ENCODE measurements around the gene HNF4A. TPM values are rescaled to one million over a fixed set of nuclear protein-coding genes. Genes with fewer than 3 reads are reported as not detected.
A peak's percentile ranks its signal among the peaks of the same experiment; 100 is the strongest.

Gene HNF4A
- total RNA-seq: not detected
- total RNA-seq (2013): not detected

DNA sequence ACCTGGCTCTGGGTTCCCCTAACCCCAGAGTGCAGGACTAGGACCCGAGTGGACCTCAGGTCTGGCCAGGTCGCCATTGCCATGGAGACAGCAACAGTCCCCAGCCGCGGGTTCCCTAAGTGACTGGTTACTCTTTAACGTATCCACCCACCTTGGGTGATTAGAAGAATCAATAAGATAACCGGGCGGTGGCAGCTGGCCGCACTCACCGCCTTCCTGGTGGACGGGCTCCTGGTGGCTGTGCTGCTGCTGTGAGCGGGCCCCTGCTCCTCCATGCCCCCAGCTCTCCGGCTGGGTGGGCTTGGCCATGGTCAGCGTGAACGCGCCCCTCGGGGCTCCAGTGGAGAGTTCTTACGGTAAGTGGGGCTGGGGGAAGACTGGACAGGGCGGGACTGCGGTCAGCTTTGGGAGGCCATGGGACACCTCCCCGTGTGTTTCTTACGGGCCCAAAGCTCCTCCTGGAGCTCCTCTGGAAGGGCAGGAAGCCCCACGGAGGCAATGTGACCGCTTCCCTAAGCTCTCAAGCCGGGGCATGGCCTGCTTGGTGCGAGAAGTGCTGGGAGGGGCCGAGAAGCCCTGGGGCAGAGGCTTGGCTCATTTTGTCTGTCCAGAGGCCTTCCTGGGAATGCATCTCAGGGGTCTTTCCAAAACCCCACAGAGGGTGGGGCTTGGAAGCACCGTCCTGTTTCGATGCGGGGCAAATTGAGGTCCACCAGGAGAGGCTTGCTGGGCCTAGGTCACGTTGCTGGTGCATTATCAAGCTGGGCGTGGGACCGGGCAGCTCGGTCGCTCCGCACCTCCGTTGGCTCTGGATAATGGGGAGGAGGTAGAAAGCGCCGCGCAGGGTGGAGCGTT is at the start of gene HNF4A:
HNF4A (plus strand) TSS at position 202 of the 855 bp plus-strand sequence; CDS start at position 308, 106 bp downstream.
- no peaks in the 10 kb centered on the region for H3K36me3 Mint-ChIP-seq
- Histone ChIP-seq H3K9me3 (ENCODE audit: control insufficient read depth, insufficient read depth, low read length) (no peaks in the 10 kb centered on the region), H3K4me3 (ENCODE audit: low read length) (no peak within 1 kb of the TSS), H3K27ac (ENCODE audit: low read length) (no peak within 1 kb of the TSS), H3K36me3 (ENCODE audit: control insufficient read depth, insufficient read depth, low read length) (no peaks in the 10 kb centered on the region), H3K27me3 (ENCODE audit: control insufficient read depth, insufficient read depth, low read length) (no peaks in the 10 kb centered on the region), H3K4me1 (ENCODE audit: control insufficient read depth, insufficient read depth, low read length) (no peaks in the 10 kb centered on the region)
- no peak within 1 kb of the TSS for H3K4me3 Mint-ChIP-seq
- TF ChIP-seq, protein P1, sequence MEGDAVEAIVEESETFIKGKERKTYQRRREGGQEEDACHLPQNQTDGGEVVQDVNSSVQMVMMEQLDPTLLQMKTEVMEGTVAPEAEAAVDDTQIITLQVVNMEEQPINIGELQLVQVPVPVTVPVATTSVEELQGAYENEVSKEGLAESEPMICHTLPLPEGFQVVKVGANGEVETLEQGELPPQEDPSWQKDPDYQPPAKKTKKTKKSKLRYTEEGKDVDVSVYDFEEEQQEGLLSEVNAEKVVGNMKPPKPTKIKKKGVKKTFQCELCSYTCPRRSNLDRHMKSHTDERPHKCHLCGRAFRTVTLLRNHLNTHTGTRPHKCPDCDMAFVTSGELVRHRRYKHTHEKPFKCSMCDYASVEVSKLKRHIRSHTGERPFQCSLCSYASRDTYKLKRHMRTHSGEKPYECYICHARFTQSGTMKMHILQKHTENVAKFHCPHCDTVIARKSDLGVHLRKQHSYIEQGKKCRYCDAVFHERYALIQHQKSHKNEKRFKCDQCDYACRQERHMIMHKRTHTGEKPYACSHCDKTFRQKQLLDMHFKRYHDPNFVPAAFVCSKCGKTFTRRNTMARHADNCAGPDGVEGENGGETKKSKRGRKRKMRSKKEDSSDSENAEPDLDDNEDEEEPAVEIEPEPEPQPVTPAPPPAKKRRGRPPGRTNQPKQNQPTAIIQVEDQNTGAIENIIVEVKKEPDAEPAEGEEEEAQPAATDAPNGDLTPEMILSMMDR (IDR thresholded peaks at IDR 0.05): no peak
- no peak within 1 kb of the TSS for H3K27ac Mint-ChIP-seq
- 91% methylated on average over 40 of the region's 40 CpGs for WGBS (ENCODE audit: insufficient coverage)
- no peak for ATAC-seq
- peaks cover 7 to 18% of the 10 kb centered on the region in 2 donors for H3K27me3 Mint-ChIP-seq (ENCODE audit: low read depth in 2 of 2)
- H3K4me1 Mint-ChIP-seq: no peaks in the 10 kb centered on the region
- H3K9me3 Mint-ChIP-seq: no peaks in the 10 kb centered on the region
- intact Hi-C loops (cut with micrococcal nuclease): no loop called here
- no peak for DNase-seq

- ATAC-seq (no peak), DNase-seq (no peak)
- Histone ChIP-seq H3K9me3 (ENCODE audit: control insufficient read depth, insufficient read depth, low read length) (no peaks in the 10 kb centered on the region), H3K4me1 (ENCODE audit: control insufficient read depth, insufficient read depth, low read length) (peaks cover 18% of the 10 kb centered on the region), H3K27me3 (ENCODE audit: control insufficient read depth, insufficient read depth, low read length) (no peaks in the 10 kb centered on the region), H3K27ac (ENCODE audit: low read length) (no peak overlapping the region), H3K36me3 (ENCODE audit: control insufficient read depth, insufficient read depth, low read length) (peaks cover 3% of the 10 kb centered on the region), H3K4me3 (ENCODE audit: low read length) (no peak overlapping the region)
- WGBS (ENCODE audit: insufficient coverage): 94% methylated on average over 9 of the region's 9 CpGs
- intact Hi-C loops (cut with micrococcal nuclease): no loop called here
- no peaks in the 10 kb centered on the region for H3K36me3 Mint-ChIP-seq
- TF ChIP-seq, protein P1 (IDR thresholded peaks at IDR 0.05): no peak
- peaks cover 24 to 28% of the 10 kb centered on the region in 2 donors for H3K4me1 Mint-ChIP-seq
- H3K27me3 Mint-ChIP-seq (ENCODE audit: low read depth in 2 of 2): no peaks in the 10 kb centered on the region
- no peak overlapping the region for H3K27ac Mint-ChIP-seq
- H3K4me3 Mint-ChIP-seq: no peak overlapping the region
- H3K9me3 Mint-ChIP-seq: no peaks in the 10 kb centered on the region
Measured at GRCh38 chr20:44306927-44307326, 48.6 kb upstream of the HNF4A start.

GRCh38 chr20:44309763-44310663 is 45.5 kb upstream of the HNF4A start:
- Histone ChIP-seq H3K4me3 (ENCODE audit: low read length) (peak overlapping the region; percentile 96), H3K9me3 (ENCODE audit: control insufficient read depth, insufficient read depth, low read length) (no peaks in the 10 kb centered on the region), H3K27me3 (ENCODE audit: control insufficient read depth, insufficient read depth, low read length) (no peaks in the 10 kb centered on the region), H3K36me3 (ENCODE audit: control insufficient read depth, insufficient read depth, low read length) (peaks cover 3% of the 10 kb centered on the region), H3K4me1 (ENCODE audit: control insufficient read depth, insufficient read depth, low read length) (peaks cover 18% of the 10 kb centered on the region), H3K27ac (ENCODE audit: low read length) (no peak overlapping the region)
- TF ChIP-seq, protein P1 (IDR thresholded peaks at IDR 0.05): no peak
- no peaks in the 10 kb centered on the region for H3K27me3 Mint-ChIP-seq (ENCODE audit: low read depth in 2 of 2)
- 28% methylated on average over 17 of the region's 17 CpGs for WGBS (ENCODE audit: insufficient coverage)
- H3K36me3 Mint-ChIP-seq: no peaks in the 10 kb centered on the region
- peak overlapping the region; percentile 97 for H3K4me3 Mint-ChIP-seq
- peaks cover 24 to 28% of the 10 kb centered on the region in 2 donors for H3K4me1 Mint-ChIP-seq
- H3K27ac Mint-ChIP-seq: peak overlapping the region; percentile 86 to 95
- DNase-seq: peak in 1 of 2 donors; percentile 14
- intact Hi-C loops (cut with micrococcal nuclease): no loop called here
- no peaks in the 10 kb centered on the region for H3K9me3 Mint-ChIP-seq
- ATAC-seq: no peak
